Astrocyte (in vitro differentiated cells and primary cell): ENCODE measurements around the gene WNT5B. TPM values are rescaled to one million over a fixed set of nuclear protein-coding genes. Genes with fewer than 3 reads are reported as not detected.

ENCODE experiments used
- DNase-seq: peaks from one replicate; pipeline ENCODE4 v3.0.0-alpha.2; 2010; ENCODE audit warnings: low read depth
- FAIRE-seq: peaks from 2 replicates; lab custom pipeline; 2011; peaks lifted over from hg19 to GRCh38; lab: Jason Lieb, UNC
- H2AFZ ChIP-seq: 2 replicates; pipeline ENCODE4 v1.6.0; 2012; ENCODE audit warnings: low read depth, low read length, inconsistent platforms
- H3K27ac ChIP-seq: 2 replicates; pipeline ENCODE4 v1.5.1; 2011; ENCODE audit warnings: low read depth, low read length, inconsistent platforms
- H3K27me3 ChIP-seq: 2 replicates; pipeline ENCODE4 v1.6.0; 2011; ENCODE audit warnings: low read length, inconsistent platforms; ENCODE audit not compliant: insufficient read depth
- H3K36me3 ChIP-seq: 2 replicates; pipeline ENCODE4 v1.5.1; 2011; ENCODE audit warnings: low read length, inconsistent platforms; ENCODE audit not compliant: insufficient read depth
- H3K4me1 ChIP-seq: 2 replicates; pipeline ENCODE4 v1.5.1; 2011; ENCODE audit warnings: low read length, inconsistent platforms; ENCODE audit not compliant: insufficient read depth
- H3K4me2 ChIP-seq: 2 replicates; pipeline ENCODE4 v1.6.0; 2012; ENCODE audit warnings: low read length, inconsistent platforms
- H3K4me3 ChIP-seq: 2 replicates; pipeline ENCODE4 v1.5.1; 2011; ENCODE audit warnings: low read depth, mild to moderate bottlenecking, low read length, inconsistent platforms; ENCODE audit not compliant: insufficient read depth
- H3K79me2 ChIP-seq: 2 replicates; pipeline ENCODE4 v1.6.0; 2012; ENCODE audit warnings: mild to moderate bottlenecking, low read length, inconsistent platforms; ENCODE audit not compliant: insufficient read depth
- H3K9ac ChIP-seq: 2 replicates; pipeline ENCODE4 v1.6.0; 2012; ENCODE audit warnings: mild to moderate bottlenecking, low read length, inconsistent platforms
- H3K9me3 ChIP-seq: 2 replicates; pipeline ENCODE4 v1.5.1; 2012; ENCODE audit warnings: low read depth, mild to moderate bottlenecking, low read length, inconsistent platforms; ENCODE audit not compliant: insufficient read depth
- H4K20me1 ChIP-seq: 2 replicates; pipeline ENCODE4 v1.6.0; 2012; ENCODE audit warnings: low read length, inconsistent platforms; ENCODE audit not compliant: insufficient read depth
- H3K27ac Mint-ChIP-seq: one replicate; pipeline ENCODE4 v1.8.0; 2021; ENCODE audit warnings: mild to moderate bottlenecking, mixed read lengths; ENCODE audit not compliant: unreplicated experiment
- H3K27me3 Mint-ChIP-seq: one replicate; pipeline ENCODE4 v1.8.0; 2021; ENCODE audit warnings: low read depth, mixed read lengths; ENCODE audit not compliant: unreplicated experiment
- H3K36me3 Mint-ChIP-seq: one replicate; pipeline ENCODE4 v1.8.0; 2021; ENCODE audit warnings: low read depth, mixed read lengths; ENCODE audit not compliant: unreplicated experiment
- H3K4me1 Mint-ChIP-seq: one replicate; pipeline ENCODE4 v1.8.0; 2021; ENCODE audit warnings: low read depth, mixed read lengths; ENCODE audit not compliant: unreplicated experiment
- H3K4me3 Mint-ChIP-seq: one replicate; pipeline ENCODE4 v1.8.0; 2021; ENCODE audit warnings: mild to moderate bottlenecking, moderate library complexity, mixed read lengths; ENCODE audit not compliant: unreplicated experiment
- H3K9me3 Mint-ChIP-seq: one replicate; pipeline ENCODE4 v1.8.0; 2021; ENCODE audit warnings: mild to moderate bottlenecking, mixed read lengths; ENCODE audit not compliant: unreplicated experiment
- CTCF ChIP-seq: IDR thresholded peaks from 2 replicates; pipeline ENCODE4 v1.5.1; 2011; ENCODE audit warnings: low read depth, mild to moderate bottlenecking, inconsistent platforms, low read length, moderate library complexity; ENCODE audit not compliant: insufficient read depth
- EZH2 ChIP-seq: IDR thresholded peaks from 2 replicates; pipeline ENCODE4 v1.6.1; 2012; ENCODE audit warnings: mild to moderate bottlenecking, low read length, inconsistent platforms; ENCODE audit not compliant: insufficient read depth
- total RNA-seq: library from RNA; stranded (reverse); gene quantifications from 2 replicates; pipeline ENCODE4 v1.2.1, GENCODE V29; 2021

Gene WNT5B
- total RNA-seq, 1 donor from 2014 or later, result 110 TPM

GRCh38 chr12:1643043-1643442 lies 14.0 kb downstream of the WNT5B start:
- peaks cover 7% of the 10 kb centered on the region for H3K36me3 ChIP-seq
- peaks cover 41% of the 10 kb centered on the region for H4K20me1 ChIP-seq
- H3K4me1 ChIP-seq, result peaks cover 12% of the 10 kb centered on the region
- FAIRE-seq (no peak), DNase-seq (no peak)
- no peak overlapping the region for H3K27ac ChIP-seq
- H3K27me3 ChIP-seq, result no peaks in the 10 kb centered on the region
- Mint-ChIP-seq H3K4me3 (no peak overlapping the region), H3K4me1 (peaks cover 4% of the 10 kb centered on the region), H3K27ac (no peak overlapping the region), H3K36me3 (peaks cover 37% of the 10 kb centered on the region), H3K9me3 (no peaks in the 10 kb centered on the region), H3K27me3 (no peaks in the 10 kb centered on the region)
- H3K4me2 ChIP-seq, result no peak overlapping the region
- no peak overlapping the region for H3K9ac ChIP-seq
- H2AFZ ChIP-seq, result no peak overlapping the region
- H3K4me3 ChIP-seq, result no peak overlapping the region
- no peak for TF ChIP-seq EZH2
- no peak for TF ChIP-seq CTCF
- no peaks in the 10 kb centered on the region for H3K9me3 ChIP-seq
- no peaks in the 10 kb centered on the region for H3K79me2 ChIP-seq

DNA sequence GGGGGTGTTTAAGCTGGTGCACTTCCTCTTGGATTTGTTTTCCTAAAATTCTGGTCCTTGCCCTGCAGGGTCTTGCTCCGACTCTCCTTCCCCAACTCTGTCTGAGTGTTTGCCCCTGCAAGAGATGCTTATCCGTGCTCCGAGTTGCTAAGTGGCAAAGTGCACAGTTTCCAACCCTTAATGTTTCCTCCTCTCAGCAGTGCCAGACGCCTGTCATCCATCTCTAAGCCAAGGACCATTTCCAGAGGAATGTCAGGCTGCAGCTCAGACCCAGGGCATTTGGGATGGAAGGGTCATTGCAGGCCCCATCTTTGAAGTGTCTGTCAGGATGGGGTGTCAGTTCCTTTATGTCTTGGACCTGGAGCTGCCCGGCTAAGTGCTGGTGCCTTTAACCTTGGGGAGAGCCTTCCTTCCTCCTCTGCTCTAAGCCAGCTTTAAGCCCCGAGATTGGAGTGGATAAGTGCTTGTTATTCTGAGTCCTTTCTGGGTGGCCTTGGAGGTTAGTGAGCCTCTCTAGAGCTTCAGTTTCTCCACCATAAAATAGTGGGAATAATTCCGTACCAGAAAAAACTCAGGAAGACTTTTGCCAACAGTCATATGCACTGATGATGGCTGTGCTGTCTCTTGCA lies 15.0 kb downstream of the WNT5B start:
- Mint-ChIP-seq H3K27ac (peak overlapping the region; percentile 23), H3K9me3 (no peaks in the 10 kb centered on the region), H3K4me3 (no peak overlapping the region), H3K27me3 (no peaks in the 10 kb centered on the region), H3K4me1 (peaks cover 13% of the 10 kb centered on the region), H3K36me3 (peaks cover 41% of the 10 kb centered on the region)
- Histone ChIP-seq H4K20me1 (peaks cover 42% of the 10 kb centered on the region), H3K36me3 (peaks cover 7% of the 10 kb centered on the region), H3K79me2 (no peaks in the 10 kb centered on the region), H3K4me1 (peaks cover 17% of the 10 kb centered on the region), H3K4me2 (peak overlapping the region; percentile 54), H3K9me3 (no peaks in the 10 kb centered on the region), H3K27ac (no peak overlapping the region), H3K4me3 (no peak overlapping the region), H2AFZ (no peak overlapping the region), H3K9ac (no peak overlapping the region), H3K27me3 (no peaks in the 10 kb centered on the region)
- no peak for FAIRE-seq
- no peak for DNase-seq
- TF ChIP-seq EZH2 (no peak), CTCF (no peak)
